NK-92 treated with Interleukin-12 subunit alpha and Interleukin-12 subunit beta, amount 100 ng/mL, for 24 hours (cell line): ENCODE data around the gene NCLN.
A peak's percentile ranks its signal among the peaks of the same experiment; 100 is the strongest.
"Not testable (repeated sequence)": the region's sequence is repeated elsewhere in the genome, so short reads cannot be mapped to it uniquely, and the experiment has no call there.

Source experiments
- DNase-seq: peaks from one replicate; lab custom pipeline; 2025; lab: John Stamatoyannopoulos, UW

NCLN gene

GRCh38 chr19:3183721-3184641 is 1.7 kb upstream of the NCLN start:
- DNase-seq, result no peak

DNA sequence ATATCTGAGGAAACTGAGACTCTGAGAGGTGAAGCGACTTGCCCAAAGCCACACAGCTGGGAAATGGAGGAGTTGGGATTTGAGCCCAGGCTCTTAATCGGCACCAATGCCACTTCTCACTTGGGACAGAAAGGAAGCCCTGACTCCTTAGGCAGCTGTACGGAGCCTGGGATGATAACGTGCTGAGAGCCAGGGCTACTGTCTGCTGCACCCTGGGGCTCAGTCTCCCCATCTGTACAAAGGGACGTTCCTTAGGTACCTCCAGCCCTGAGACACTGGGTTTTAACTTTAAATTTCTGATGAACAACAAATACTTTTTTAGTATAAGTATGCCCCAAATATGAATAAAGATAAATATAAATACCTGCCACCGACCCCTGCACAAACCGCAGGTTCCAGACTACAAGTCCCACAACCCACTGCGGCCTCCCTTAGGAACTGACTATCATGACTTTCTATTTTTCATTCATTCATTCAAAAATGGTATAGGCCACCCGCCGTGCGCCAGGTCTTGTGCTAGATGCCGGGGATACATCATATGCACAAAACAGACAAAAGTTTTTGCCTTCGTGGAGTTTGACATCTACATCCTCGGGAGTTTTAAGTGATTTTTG is 776 bp upstream of the NCLN start:
- peak; percentile 62 for DNase-seq

GRCh38 chr19:3186160-3186688 is 494 bp downstream of the NCLN start:
- no peak for DNase-seq

DNA sequence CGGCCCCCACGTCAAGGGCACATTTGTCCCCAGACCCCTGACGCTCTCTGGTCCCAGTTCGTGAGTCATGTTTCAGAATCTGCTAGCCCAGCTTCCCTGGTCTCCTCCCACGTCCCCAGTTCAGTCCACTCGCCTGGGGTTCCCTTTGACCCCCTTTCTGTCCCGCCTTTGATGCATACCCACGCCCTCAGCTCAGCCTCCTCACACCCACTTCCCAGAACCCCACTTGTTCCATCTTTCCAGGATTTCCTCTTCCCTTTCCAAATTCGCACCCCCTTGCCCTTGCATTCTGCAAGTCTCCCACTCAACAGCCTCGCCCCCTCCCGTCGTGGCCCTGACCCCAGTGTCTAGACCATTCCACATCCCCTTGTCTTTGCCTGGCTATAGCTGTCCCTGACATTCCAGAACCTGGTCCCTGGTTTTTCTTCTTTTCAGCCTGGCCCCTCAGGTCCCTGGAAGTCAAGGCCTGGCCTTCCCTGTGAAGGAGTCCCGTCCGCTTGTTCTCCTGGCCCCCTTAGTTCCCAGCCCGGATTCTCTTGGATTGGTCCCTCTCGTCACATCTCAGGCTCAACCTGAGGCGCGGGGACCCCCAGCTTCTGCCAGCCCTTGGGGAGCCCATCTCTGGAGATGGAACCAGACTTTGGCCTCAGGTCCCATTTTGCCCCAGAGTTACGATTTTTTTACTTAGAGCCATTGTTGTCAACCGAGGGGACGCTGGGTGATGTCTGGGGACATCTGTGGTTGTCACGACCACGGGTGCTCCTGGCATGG is 1.3 kb downstream of the NCLN start:
- no peak for DNase-seq

GRCh38 chr19:3187662-3188511 is 2.2 kb downstream of the NCLN start:
- DNase-seq, result no peak

GRCh38 chr19:3188627-3189596 is 3.2 kb downstream of the NCLN start:
- DNase-seq, result no peak

- DNase-seq, result no peak
Measured at GRCh38 chr19:3189702-3190469, 4.2 kb downstream of the NCLN start.

- no peak for DNase-seq
Measured at GRCh38 chr19:3190470-3190770, 4.7 kb downstream of the NCLN start.

GRCh38 chr19:3190921-3191805 is 5.4 kb downstream of the NCLN start:
- no peak for DNase-seq

DNA sequence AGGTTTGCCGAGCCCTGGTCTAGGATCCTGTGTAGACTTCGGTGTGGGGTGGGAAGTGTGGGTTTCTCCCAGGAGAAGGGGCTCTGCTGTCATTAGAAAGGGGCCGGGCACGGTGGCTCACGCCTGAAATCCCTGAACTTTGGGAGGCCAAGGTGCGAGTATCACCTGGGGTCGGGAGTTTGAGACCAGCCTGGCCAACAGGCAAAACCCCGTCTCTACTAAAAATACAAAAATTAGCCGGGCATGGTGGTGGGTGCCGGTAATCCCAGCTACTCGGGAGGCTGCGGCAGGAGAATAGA is 6.0 kb downstream of the NCLN start:
- not testable (repeated sequence) for DNase-seq

GRCh38 chr19:3192228-3192635 is 6.5 kb downstream of the NCLN start:
- DNase-seq, result no peak

- no peak for DNase-seq
Measured at GRCh38 chr19:3192684-3193083, 7.0 kb downstream of the NCLN start.

GRCh38 chr19:3193256-3194105 is 7.8 kb downstream of the NCLN start:
- DNase-seq, result no peak

- no peak for DNase-seq
Measured at GRCh38 chr19:3194106-3195087, 8.7 kb downstream of the NCLN start.

DNA sequence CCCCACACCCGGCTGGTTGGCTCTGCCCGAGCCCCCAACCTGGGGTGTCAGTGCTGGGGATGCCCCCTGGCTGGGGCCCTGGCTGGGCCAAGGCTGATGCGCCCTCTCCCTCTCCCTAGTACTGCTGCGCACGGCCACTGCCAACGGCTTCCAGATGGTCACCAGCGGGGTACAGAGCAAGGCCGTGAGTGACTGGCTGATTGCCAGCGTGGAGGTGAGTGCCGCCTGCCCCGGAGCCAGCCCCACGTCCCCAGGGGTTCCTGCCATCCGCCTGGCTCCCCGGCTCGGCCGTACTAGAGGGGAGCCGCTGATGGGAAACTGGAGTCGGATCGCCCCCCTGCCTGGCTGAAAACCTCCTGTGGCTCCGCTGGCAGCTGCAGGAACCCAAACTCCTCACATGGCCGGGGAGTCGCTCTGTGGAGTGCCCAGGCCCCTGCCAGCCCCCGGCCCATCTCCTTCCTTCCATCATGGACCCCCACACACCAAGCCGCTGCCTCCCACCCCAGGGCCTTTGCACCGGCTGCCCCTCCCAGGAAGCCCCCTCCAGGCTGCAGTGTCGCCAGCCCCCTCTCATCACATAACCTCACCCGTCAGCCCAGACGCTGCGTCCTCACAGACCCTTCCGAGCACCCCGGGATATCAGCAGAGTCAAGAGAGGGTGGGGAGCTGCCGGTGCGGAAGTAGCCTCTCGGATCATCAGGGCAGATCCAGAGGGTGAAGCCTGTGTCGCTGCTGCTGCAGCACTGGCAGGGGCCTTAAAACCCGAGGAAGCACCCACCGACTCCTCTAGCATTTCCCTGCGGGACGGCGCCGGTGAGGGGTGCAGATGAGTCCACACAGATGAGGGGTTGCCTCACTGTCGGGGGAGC is 10.6 kb downstream of the NCLN start:
- DNase-seq, result no peak

DNA sequence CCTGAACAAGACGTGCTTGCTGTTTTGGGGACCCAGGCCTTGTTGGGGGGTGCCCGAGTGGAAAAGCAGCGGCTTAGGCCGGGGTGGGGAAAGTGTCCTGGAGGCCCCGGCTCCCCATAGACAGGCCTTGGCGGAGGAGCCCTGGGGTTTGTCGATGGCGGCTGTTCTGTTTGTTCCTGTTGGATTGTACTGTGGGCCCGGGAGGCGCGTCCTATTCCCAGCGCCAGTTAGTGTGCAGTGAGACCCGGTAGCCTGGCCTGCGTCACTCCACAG is 11.1 kb downstream of the NCLN start:
- DNase-seq, result no peak
